Measurements from ENCODE around the gene SLC35F3.
A peak's percentile ranks its signal among the peaks of the same experiment; 100 is the strongest.

The SLC35F3 gene

GRCh38 chr1:234313171-234313570 lies 408.7 kb downstream of the SLC35F3 start:
- Histone ChIP-seq H3K9me3 (ENCODE audit: control insufficient read depth in 1 of 2, low read length in 2 of 2) (no peaks in the 10 kb centered on the region), H3K36me3 (ENCODE audit: control insufficient read depth in 1 of 2, insufficient read depth in 2 of 2, low read length in 2 of 2) (no peaks in the 10 kb centered on the region), H3K27ac (ENCODE audit: low read length) (no peak overlapping the region), H3K4me1 (ENCODE audit: control insufficient read depth in 1 of 2, insufficient read depth in 2 of 2, low read length in 2 of 2) (peaks cover 0 to 4% of the 10 kb centered on the region in 2 donors), H3K4me3 (ENCODE audit: low read depth in 1 of 2, low read length in 2 of 2) (no peak overlapping the region), H3K27me3 (ENCODE audit: low read depth, low read length) (no peaks in the 10 kb centered on the region)

GRCh38 chr1:234315091-234315541 lies 410.6 kb downstream of the SLC35F3 start:
- Histone ChIP-seq H3K9me3 (ENCODE audit: control insufficient read depth in 1 of 2, low read length in 2 of 2) (no peaks in the 10 kb centered on the region), H3K36me3 (ENCODE audit: control insufficient read depth in 1 of 2, insufficient read depth in 2 of 2, low read length in 2 of 2) (no peaks in the 10 kb centered on the region), H3K4me1 (ENCODE audit: control insufficient read depth in 1 of 2, insufficient read depth in 2 of 2, low read length in 2 of 2) (peaks cover 0 to 3% of the 10 kb centered on the region in 2 donors), H3K27me3 (ENCODE audit: low read depth, low read length) (no peaks in the 10 kb centered on the region), H3K27ac (ENCODE audit: low read length) (no peak overlapping the region), H3K4me3 (ENCODE audit: low read depth in 1 of 2, low read length in 2 of 2) (no peak overlapping the region)

GRCh38 chr1:234315588-234315987 lies 411.1 kb downstream of the SLC35F3 start:
- Histone ChIP-seq H3K9me3 (ENCODE audit: control insufficient read depth in 1 of 2, low read length in 2 of 2) (no peaks in the 10 kb centered on the region), H3K4me3 (ENCODE audit: low read depth in 1 of 2, low read length in 2 of 2) (no peak overlapping the region), H3K27me3 (ENCODE audit: low read depth, low read length) (no peaks in the 10 kb centered on the region), H3K27ac (ENCODE audit: low read length) (no peak overlapping the region), H3K36me3 (ENCODE audit: control insufficient read depth in 1 of 2, insufficient read depth in 2 of 2, low read length in 2 of 2) (no peaks in the 10 kb centered on the region), H3K4me1 (ENCODE audit: control insufficient read depth in 1 of 2, insufficient read depth in 2 of 2, low read length in 2 of 2) (no peaks in the 10 kb centered on the region)

GRCh38 chr1:234316486-234316885 lies 412.0 kb downstream of the SLC35F3 start:
- H3K4me3 ChIP-seq (ENCODE audit: low read depth in 1 of 2, low read length in 2 of 2): no peak overlapping the region

GRCh38 chr1:234316937-234317336 lies 412.5 kb downstream of the SLC35F3 start:
- H3K4me3 ChIP-seq (ENCODE audit: low read depth in 1 of 2, low read length in 2 of 2): no peak overlapping the region

More at GRCh38 chr1:234316486-234316885, 412.0 kb downstream of the SLC35F3 start:
- no peaks in the 10 kb centered on the region for H3K4me1 ChIP-seq (ENCODE audit: control insufficient read depth in 1 of 2, insufficient read depth in 2 of 2, low read length in 2 of 2)
- no peaks in the 10 kb centered on the region for H3K36me3 ChIP-seq (ENCODE audit: control insufficient read depth in 1 of 2, insufficient read depth in 2 of 2, low read length in 2 of 2)
- no peaks in the 10 kb centered on the region for H3K9me3 ChIP-seq (ENCODE audit: control insufficient read depth in 1 of 2, low read length in 2 of 2)
- H3K27ac ChIP-seq (ENCODE audit: low read length): no peak overlapping the region
- no peaks in the 10 kb centered on the region for H3K27me3 ChIP-seq (ENCODE audit: low read depth, low read length)

GRCh38 chr1:234320069-234320468 lies 415.6 kb downstream of the SLC35F3 start:
- no peaks in the 10 kb centered on the region for H3K4me1 ChIP-seq (ENCODE audit: control insufficient read depth in 1 of 2, insufficient read depth in 2 of 2, low read length in 2 of 2)
- H3K27ac ChIP-seq (ENCODE audit: low read length): no peak overlapping the region
- no peak overlapping the region for H3K4me3 ChIP-seq (ENCODE audit: low read depth in 1 of 2, low read length in 2 of 2)
- H3K27me3 ChIP-seq (ENCODE audit: low read depth, low read length): no peaks in the 10 kb centered on the region
- no peaks in the 10 kb centered on the region for H3K36me3 ChIP-seq (ENCODE audit: control insufficient read depth in 1 of 2, insufficient read depth in 2 of 2, low read length in 2 of 2)
- H3K9me3 ChIP-seq (ENCODE audit: control insufficient read depth in 1 of 2, low read length in 2 of 2): no peaks in the 10 kb centered on the region

More at GRCh38 chr1:234316937-234317336, 412.5 kb downstream of the SLC35F3 start:
- no peaks in the 10 kb centered on the region for H3K4me1 ChIP-seq (ENCODE audit: control insufficient read depth in 1 of 2, insufficient read depth in 2 of 2, low read length in 2 of 2)
- H3K27ac ChIP-seq (ENCODE audit: low read length): no peak overlapping the region
- H3K9me3 ChIP-seq (ENCODE audit: control insufficient read depth in 1 of 2, low read length in 2 of 2): no peaks in the 10 kb centered on the region
- no peaks in the 10 kb centered on the region for H3K36me3 ChIP-seq (ENCODE audit: control insufficient read depth in 1 of 2, insufficient read depth in 2 of 2, low read length in 2 of 2)
- no peaks in the 10 kb centered on the region for H3K27me3 ChIP-seq (ENCODE audit: low read depth, low read length)

- H3K9me3 ChIP-seq (ENCODE audit: control insufficient read depth in 1 of 2, low read length in 2 of 2): no peaks in the 10 kb centered on the region
- no peaks in the 10 kb centered on the region for H3K4me1 ChIP-seq (ENCODE audit: control insufficient read depth in 1 of 2, insufficient read depth in 2 of 2, low read length in 2 of 2)
- H3K27ac ChIP-seq (ENCODE audit: low read length): no peak overlapping the region
- H3K36me3 ChIP-seq (ENCODE audit: control insufficient read depth in 1 of 2, insufficient read depth in 2 of 2, low read length in 2 of 2): no peaks in the 10 kb centered on the region
- no peaks in the 10 kb centered on the region for H3K27me3 ChIP-seq (ENCODE audit: low read depth, low read length)
- no peak overlapping the region for H3K4me3 ChIP-seq (ENCODE audit: low read depth in 1 of 2, low read length in 2 of 2)
These were observed 416.1 kb downstream of the SLC35F3 start for GRCh38 chr1:234320549-234320948.

GRCh38 chr1:234321231-234321630 lies 416.8 kb downstream of the SLC35F3 start:
- no peak overlapping the region for H3K4me3 ChIP-seq (ENCODE audit: low read depth in 1 of 2, low read length in 2 of 2)
- no peaks in the 10 kb centered on the region for H3K4me1 ChIP-seq (ENCODE audit: control insufficient read depth in 1 of 2, insufficient read depth in 2 of 2, low read length in 2 of 2)
- no peak overlapping the region for H3K27ac ChIP-seq (ENCODE audit: low read length)
- H3K27me3 ChIP-seq (ENCODE audit: low read depth, low read length): peaks cover 3% of the 10 kb centered on the region
- H3K36me3 ChIP-seq (ENCODE audit: control insufficient read depth in 1 of 2, insufficient read depth in 2 of 2, low read length in 2 of 2): no peaks in the 10 kb centered on the region
- H3K9me3 ChIP-seq (ENCODE audit: control insufficient read depth in 1 of 2, low read length in 2 of 2): no peaks in the 10 kb centered on the region

- H3K4me3 ChIP-seq (ENCODE audit: low read depth in 1 of 2, low read length in 2 of 2): no peak overlapping the region
- H3K4me1 ChIP-seq (ENCODE audit: control insufficient read depth in 1 of 2, insufficient read depth in 2 of 2, low read length in 2 of 2): peaks cover 0 to 7% of the 10 kb centered on the region in 2 donors
- H3K9me3 ChIP-seq (ENCODE audit: control insufficient read depth in 1 of 2, low read length in 2 of 2): no peaks in the 10 kb centered on the region
- peaks cover 3% of the 10 kb centered on the region for H3K27me3 ChIP-seq (ENCODE audit: low read depth, low read length)
- no peak overlapping the region for H3K27ac ChIP-seq (ENCODE audit: low read length)
- no peaks in the 10 kb centered on the region for H3K36me3 ChIP-seq (ENCODE audit: control insufficient read depth in 1 of 2, insufficient read depth in 2 of 2, low read length in 2 of 2)
These were observed 417.6 kb downstream of the SLC35F3 start for GRCh38 chr1:234322097-234322496.

- peaks cover 0 to 7% of the 10 kb centered on the region in 2 donors for H3K4me1 ChIP-seq (ENCODE audit: control insufficient read depth in 1 of 2, insufficient read depth in 2 of 2, low read length in 2 of 2)
- no peak overlapping the region for H3K4me3 ChIP-seq (ENCODE audit: low read depth in 1 of 2, low read length in 2 of 2)
- H3K27ac ChIP-seq (ENCODE audit: low read length): no peak overlapping the region
- H3K36me3 ChIP-seq (ENCODE audit: control insufficient read depth in 1 of 2, insufficient read depth in 2 of 2, low read length in 2 of 2): no peaks in the 10 kb centered on the region
- H3K27me3 ChIP-seq (ENCODE audit: low read depth, low read length): peaks cover 3% of the 10 kb centered on the region
- H3K9me3 ChIP-seq (ENCODE audit: control insufficient read depth in 1 of 2, low read length in 2 of 2): no peaks in the 10 kb centered on the region
These were observed 418.5 kb downstream of the SLC35F3 start for GRCh38 chr1:234322979-234323378.

- Histone ChIP-seq H3K4me3 (ENCODE audit: low read depth in 1 of 2, low read length in 2 of 2) (no peak overlapping the region), H3K27ac (ENCODE audit: low read length) (no peak overlapping the region), H3K27me3 (ENCODE audit: low read depth, low read length) (peaks cover 3% of the 10 kb centered on the region), H3K4me1 (ENCODE audit: control insufficient read depth in 1 of 2, insufficient read depth in 2 of 2, low read length in 2 of 2) (peaks cover 0 to 7% of the 10 kb centered on the region in 2 donors), H3K9me3 (ENCODE audit: control insufficient read depth in 1 of 2, low read length in 2 of 2) (no peaks in the 10 kb centered on the region), H3K36me3 (ENCODE audit: control insufficient read depth in 1 of 2, insufficient read depth in 2 of 2, low read length in 2 of 2) (no peaks in the 10 kb centered on the region)
These were observed 420.3 kb downstream of the SLC35F3 start for GRCh38 chr1:234324821-234325220.

- H3K27me3 ChIP-seq (ENCODE audit: low read depth, low read length): peaks cover 3% of the 10 kb centered on the region
- H3K9me3 ChIP-seq (ENCODE audit: control insufficient read depth in 1 of 2, low read length in 2 of 2): no peaks in the 10 kb centered on the region
- no peak overlapping the region for H3K27ac ChIP-seq (ENCODE audit: low read length)
- peak overlapping the region; percentile 51 to 52 for H3K4me3 ChIP-seq (ENCODE audit: low read depth in 1 of 2, low read length in 2 of 2)
- H3K36me3 ChIP-seq (ENCODE audit: control insufficient read depth in 1 of 2, insufficient read depth in 2 of 2, low read length in 2 of 2): no peaks in the 10 kb centered on the region
- H3K4me1 ChIP-seq (ENCODE audit: control insufficient read depth in 1 of 2, insufficient read depth in 2 of 2, low read length in 2 of 2): peaks cover 0 to 7% of the 10 kb centered on the region in 2 donors
These were observed 421.5 kb downstream of the SLC35F3 start for GRCh38 chr1:234325878-234326496.
